Activated CD8-positive, alpha-beta T cell treated with anti-CD3 and anti-CD28 coated beads for 36 hours (primary cell): Measurements from ENCODE around the gene FN3K. TPM values are rescaled to one million over a fixed set of nuclear protein-coding genes. Genes with fewer than 3 reads are reported as not detected.
"Not testable (repeated sequence)": the region's sequence is repeated elsewhere in the genome, so short reads cannot be mapped to it uniquely, and the experiment has no call there.

Experiments
- ATAC-seq: fragments of 200-7000 bp; cut with Tn5 transposase; one replicate; pipeline ENCODE4 v1.10.0; 2021; ENCODE audit warnings: mild to moderate bottlenecking, moderate library complexity
- CTCF ChIA-PET: fragments of 350-600 bp; sonication (Branson Sonifier 250); formaldehyde crosslinking; loops from one replicate; lab custom pipeline; 2021; ENCODE audit warnings: antibody characterized with exemption; lab: Charles Lee
- POLR2A ChIA-PET: fragments of 350-600 bp; sonication (Branson Sonifier 250); formaldehyde crosslinking; loops from one replicate; lab custom pipeline; 2021; ENCODE audit warnings: antibody characterized with exemption; lab: Charles Lee
- DNase-seq: peaks from one replicate; pipeline ENCODE4 v3.0.0-alpha.2; 2020
- H3K27ac Mint-ChIP-seq: one replicate; pipeline ENCODE4 v1.8.0; 2021; ENCODE audit warnings: mild to moderate bottlenecking, mixed read lengths
- H3K27me3 Mint-ChIP-seq: one replicate; pipeline ENCODE4 v1.8.0; 2021; ENCODE audit warnings: mixed read lengths
- H3K36me3 Mint-ChIP-seq: one replicate; pipeline ENCODE4 v1.8.0; 2021; ENCODE audit warnings: low read depth, mixed read lengths
- H3K4me1 Mint-ChIP-seq: one replicate; pipeline ENCODE4 v1.8.0; 2021; ENCODE audit warnings: low read depth, mixed read lengths
- H3K4me3 Mint-ChIP-seq: one replicate; pipeline ENCODE4 v1.8.0; 2021; ENCODE audit warnings: mild to moderate bottlenecking, moderate library complexity, mixed read lengths
- H3K9me3 Mint-ChIP-seq: one replicate; pipeline ENCODE4 v1.8.0; 2021; ENCODE audit warnings: mixed read lengths
- intact Hi-C: fragments of 100-400 bp; cut with micrococcal nuclease; formaldehyde crosslinking; loops from one replicate; pipeline ENCODE4 v1.10.0; 2022
- total RNA-seq, 2 experiments: library from RNA; stranded (reverse); gene quantifications; one replicate each; pipeline ENCODE4 v1.2.3, GENCODE V29; 2021
- TF ChIP-seq, protein P1 (sequence below): fragments of 200-600 bp; IDR thresholded peaks from one replicate; pipeline ENCODE4 v1.8.0; 2022; ENCODE audit warnings: antibody characterized with exemption, mild to moderate bottlenecking

The FN3K gene
- total RNA-seq, 2 experiments from 2014 or later = 0.96 to 1.2 TPM

DNA sequence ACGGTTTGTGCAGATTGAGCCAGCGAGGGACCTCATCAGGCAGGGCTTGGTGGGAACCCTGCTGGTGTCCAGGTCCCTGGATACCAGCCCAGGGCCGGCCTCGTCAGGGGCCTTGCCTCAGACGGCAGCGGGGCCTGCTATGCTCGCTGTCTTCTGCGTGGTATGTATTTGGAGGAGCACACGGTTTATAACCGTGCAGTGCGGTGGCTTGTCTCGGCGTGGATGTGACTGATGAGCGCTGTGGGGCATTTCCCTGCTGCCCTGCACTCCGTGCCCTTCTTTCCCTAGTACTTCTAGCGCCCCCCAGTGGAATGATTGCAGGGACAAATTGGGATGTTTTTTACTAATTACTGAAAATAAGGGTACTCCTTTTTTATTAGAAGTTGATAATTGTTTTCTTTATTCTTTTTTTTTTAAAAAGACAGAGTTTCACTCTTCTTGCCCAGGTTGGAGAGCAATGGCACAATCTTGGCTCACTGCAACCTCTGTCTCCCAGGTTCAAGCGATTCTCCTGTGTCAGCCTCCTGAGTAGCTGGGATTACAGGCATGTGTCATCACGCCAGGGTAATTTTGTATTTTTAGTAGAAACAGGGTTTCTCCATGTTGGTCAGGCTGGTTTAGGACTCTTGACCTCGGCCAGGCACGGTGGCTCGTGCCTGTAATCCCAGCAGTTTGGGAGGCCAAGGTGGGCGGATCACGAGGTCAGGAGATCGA, 31.8 kb downstream of the FN3K start:
- TF ChIP-seq, protein P1, sequence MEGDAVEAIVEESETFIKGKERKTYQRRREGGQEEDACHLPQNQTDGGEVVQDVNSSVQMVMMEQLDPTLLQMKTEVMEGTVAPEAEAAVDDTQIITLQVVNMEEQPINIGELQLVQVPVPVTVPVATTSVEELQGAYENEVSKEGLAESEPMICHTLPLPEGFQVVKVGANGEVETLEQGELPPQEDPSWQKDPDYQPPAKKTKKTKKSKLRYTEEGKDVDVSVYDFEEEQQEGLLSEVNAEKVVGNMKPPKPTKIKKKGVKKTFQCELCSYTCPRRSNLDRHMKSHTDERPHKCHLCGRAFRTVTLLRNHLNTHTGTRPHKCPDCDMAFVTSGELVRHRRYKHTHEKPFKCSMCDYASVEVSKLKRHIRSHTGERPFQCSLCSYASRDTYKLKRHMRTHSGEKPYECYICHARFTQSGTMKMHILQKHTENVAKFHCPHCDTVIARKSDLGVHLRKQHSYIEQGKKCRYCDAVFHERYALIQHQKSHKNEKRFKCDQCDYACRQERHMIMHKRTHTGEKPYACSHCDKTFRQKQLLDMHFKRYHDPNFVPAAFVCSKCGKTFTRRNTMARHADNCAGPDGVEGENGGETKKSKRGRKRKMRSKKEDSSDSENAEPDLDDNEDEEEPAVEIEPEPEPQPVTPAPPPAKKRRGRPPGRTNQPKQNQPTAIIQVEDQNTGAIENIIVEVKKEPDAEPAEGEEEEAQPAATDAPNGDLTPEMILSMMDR = peak; percentile 73
- intact Hi-C loops = no loop called here
- ChIA-PET CTCF (interaction anchor here (0.9 to 3.7 kb wide), 5 partner anchors 8 to 111 kb away, joined by 3 to 17 read pairs (median 5); no protein-coding TSS in a partner anchor), POLR2A (no interaction called here)
- DNase-seq = peak; percentile 72
- Mint-ChIP-seq H3K27me3 (no peaks in the 10 kb centered on the region), H3K4me3 (no peak overlapping the region), H3K9me3 (no peaks in the 10 kb centered on the region), H3K4me1 (peaks cover 10% of the 10 kb centered on the region), H3K36me3 (peaks cover 34% of the 10 kb centered on the region), H3K27ac (no peak overlapping the region)
- ATAC-seq = no peak

DNA sequence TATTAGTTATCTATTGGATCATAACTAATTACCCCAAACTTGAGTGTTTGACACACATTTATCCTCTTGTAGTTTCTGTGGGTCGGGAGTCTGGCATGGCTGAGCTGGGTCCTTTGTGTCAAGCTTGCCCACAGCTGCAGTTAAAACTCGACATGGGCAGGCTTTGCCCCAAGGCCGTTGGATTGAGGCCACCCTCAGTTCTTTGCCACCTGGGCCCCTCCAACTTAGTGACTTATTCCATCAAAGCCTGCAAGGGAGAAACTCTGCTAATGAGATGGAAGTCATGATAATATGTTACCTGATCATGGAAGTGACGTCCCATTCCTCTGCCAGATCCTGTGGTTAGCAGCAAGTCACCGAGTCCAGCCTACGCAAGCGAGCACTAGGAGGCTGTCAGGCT, 33.6 kb downstream of the FN3K start:
- intact Hi-C loops = no loop called here

DNA sequence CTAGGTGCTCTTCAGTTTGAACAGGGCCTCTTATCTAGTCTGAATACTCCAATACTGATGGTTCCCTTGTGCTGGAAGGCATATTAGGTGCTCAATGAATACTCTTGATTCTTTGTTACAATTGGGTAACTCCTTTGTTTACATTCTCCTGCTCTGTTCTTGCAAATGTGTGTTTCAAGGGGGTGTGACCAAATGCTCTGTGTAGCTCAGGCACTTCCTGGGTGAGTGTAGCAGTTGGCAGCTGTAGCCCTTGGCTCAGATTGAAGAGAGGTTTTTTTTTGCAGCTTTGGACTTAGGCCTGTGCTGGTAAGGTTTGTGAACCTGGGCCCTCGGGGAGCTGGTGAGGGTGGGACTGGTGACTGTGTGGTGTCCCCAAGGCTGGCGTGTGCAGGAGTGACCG, 36.6 kb downstream of the FN3K start:
- no peak overlapping the region for H3K27ac Mint-ChIP-seq
- TF ChIP-seq, protein P1 = no peak
- no peak overlapping the region for H3K4me3 Mint-ChIP-seq
- H3K4me1 Mint-ChIP-seq = peaks cover 20% of the 10 kb centered on the region
- no peaks in the 10 kb centered on the region for H3K27me3 Mint-ChIP-seq
- peaks cover 32% of the 10 kb centered on the region for H3K36me3 Mint-ChIP-seq
- H3K9me3 Mint-ChIP-seq = no peaks in the 10 kb centered on the region
- CTCF ChIA-PET = interaction anchor here (1.6 to 1.7 kb wide), 2 partner anchors 10 to 104 kb away, joined by 4 to 9 read pairs; no protein-coding TSS in a partner anchor
- intact Hi-C loops = no loop called here
- POLR2A ChIA-PET = interaction anchor here (0.6 kb wide), 1 partner anchor 163 kb away, joined by 3 read pairs; no protein-coding TSS in a partner anchor
- no peak for ATAC-seq
- no peak for DNase-seq

More for the DNA sequence above, 33.6 kb downstream of the FN3K start:
- no peak overlapping the region for H3K27ac Mint-ChIP-seq
- POLR2A ChIA-PET = interaction anchor here (0.7 kb wide), 1 partner anchor 633 kb away, joined by 3 read pairs; no protein-coding TSS in a partner anchor
- CTCF ChIA-PET = interaction anchor here (1.0 to 2.0 kb wide), 3 partner anchors 11 to 100 kb away, joined by 3 to 7 read pairs (median 3); no protein-coding TSS in a partner anchor
- H3K4me3 Mint-ChIP-seq = no peak overlapping the region
- no peaks in the 10 kb centered on the region for H3K9me3 Mint-ChIP-seq
- no peak for ATAC-seq
- TF ChIP-seq, protein P1 = no peak
- no peaks in the 10 kb centered on the region for H3K27me3 Mint-ChIP-seq
- DNase-seq = no peak
- H3K4me1 Mint-ChIP-seq = peaks cover 7% of the 10 kb centered on the region
- peaks cover 36% of the 10 kb centered on the region for H3K36me3 Mint-ChIP-seq

DNA sequence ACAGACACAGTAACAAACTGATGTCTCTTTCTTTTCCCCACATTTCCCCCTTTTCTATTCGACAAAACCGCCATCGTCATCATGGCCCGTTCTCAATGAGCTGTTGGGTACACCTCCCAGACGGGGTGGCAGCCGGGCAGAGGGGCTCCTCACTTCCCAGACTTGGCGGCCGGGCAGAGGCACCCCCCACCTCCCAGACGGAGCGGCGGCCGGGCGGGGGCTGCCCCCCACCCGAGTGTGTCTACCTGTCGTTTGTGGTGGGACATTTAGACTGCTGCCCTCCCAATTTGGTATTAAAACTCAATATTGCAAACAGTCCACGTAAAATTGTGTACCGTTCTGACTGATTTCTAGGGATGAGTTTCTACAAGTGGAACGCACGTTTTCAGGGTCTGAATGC, 39.0 kb downstream of the FN3K start:
- intact Hi-C loops = not testable (repeated sequence)

DNA sequence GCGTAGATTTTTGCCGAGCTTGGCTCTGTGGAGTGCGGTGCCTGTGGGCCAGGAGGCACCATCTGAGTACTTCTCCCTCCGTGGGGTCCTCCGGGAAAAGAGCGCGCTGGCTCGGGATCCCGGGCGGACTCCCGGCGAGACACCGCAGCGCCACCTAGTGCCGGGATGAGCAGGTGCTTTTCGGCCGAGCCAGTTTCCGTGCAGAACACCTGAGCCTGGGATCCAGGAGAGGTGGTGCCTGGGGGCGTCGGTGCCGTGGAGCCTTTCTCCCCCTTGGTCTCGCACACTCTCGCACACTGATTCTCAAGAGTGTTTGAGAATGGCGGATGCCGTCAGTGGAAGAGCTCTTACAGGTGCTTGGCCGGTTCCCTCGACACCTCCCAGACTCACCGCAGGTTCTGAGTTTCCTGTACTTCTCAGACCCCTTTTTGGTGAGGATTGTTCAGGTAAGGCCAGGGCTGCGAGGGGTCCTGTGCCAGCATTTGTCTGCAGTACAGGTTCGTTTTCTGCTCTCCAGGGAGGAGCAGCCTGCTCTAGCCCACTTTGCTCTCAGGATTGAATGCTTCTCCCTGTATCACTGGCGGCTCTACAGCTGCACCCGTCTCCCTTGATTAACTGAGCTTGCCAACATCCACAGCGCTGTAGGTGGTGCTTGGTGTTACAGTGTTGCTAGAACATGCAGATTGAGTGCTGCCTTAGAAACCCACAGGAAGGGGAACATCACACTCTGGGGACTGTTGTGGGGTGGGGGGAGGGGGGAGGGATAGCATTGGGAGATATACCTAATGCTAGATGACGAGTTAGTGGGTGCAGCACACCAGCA, 39.8 kb downstream of the FN3K start:
- Mint-ChIP-seq H3K9me3 (no peaks in the 10 kb centered on the region), H3K4me3 (no peak overlapping the region), H3K36me3 (peaks cover 21% of the 10 kb centered on the region), H3K27me3 (no peaks in the 10 kb centered on the region), H3K4me1 (peaks cover 21% of the 10 kb centered on the region), H3K27ac (no peak overlapping the region)
- ChIA-PET CTCF (interaction anchor here (0.6 to 6.1 kb wide), 12 partner anchors 10 to 426 kb away, joined by 3 to 26 read pairs (median 4); no protein-coding TSS in a partner anchor), POLR2A (no interaction called here)
- DNase-seq (peak; percentile 53), ATAC-seq (peak; percentile 61)
- intact Hi-C loops = no loop called here
- TF ChIP-seq, protein P1 = peak; percentile 94

More for the DNA sequence above, 39.0 kb downstream of the FN3K start:
- POLR2A ChIA-PET, DNase-seq, H3K27me3 Mint-ChIP-seq, ATAC-seq, H3K27ac Mint-ChIP-seq, H3K9me3 Mint-ChIP-seq, H3K4me3 Mint-ChIP-seq: not testable (repeated sequence)
- peaks cover 21% of the 10 kb centered on the region for H3K4me1 Mint-ChIP-seq
- CTCF ChIA-PET = interaction anchor here (0.6 to 6.1 kb wide), 10 partner anchors 9 to 427 kb away, joined by 3 to 26 read pairs (median 5); no protein-coding TSS in a partner anchor
- peaks cover 24% of the 10 kb centered on the region for H3K36me3 Mint-ChIP-seq
